Activated T-helper 2 cell treated with anti-CD3 and anti-CD28 coated beads, Interferon-gamma antibody, Interleukin-2, Interleukin-4, amounts not matched to agents 10 μg/mL and 5 μg/mL and 100 μg/mL, durations not matched to agents 14 hours and 24 hours and 36 hours (primary cell): ENCODE results near the gene APOH. TPM values are rescaled to one million over a fixed set of nuclear protein-coding genes. Genes with fewer than 3 reads are reported as not detected.
"Not testable (repeated sequence)": the region's sequence is repeated elsewhere in the genome, so short reads cannot be mapped to it uniquely, and the experiment has no call there.

ENCODE experiments used
- DNase-seq: peaks from one replicate; pipeline ENCODE4 v3.0.0; 2021; ENCODE audit warnings: low spot score
- H3K27ac Mint-ChIP-seq: one replicate; pipeline ENCODE4 v1.8.0; 2021; ENCODE audit warnings: mixed read lengths
- H3K27me3 Mint-ChIP-seq: one replicate; pipeline ENCODE4 v1.8.0; 2021; ENCODE audit warnings: low read depth, mixed read lengths
- H3K36me3 Mint-ChIP-seq: one replicate; pipeline ENCODE4 v1.8.0; 2021; ENCODE audit warnings: low read depth, mixed read lengths
- H3K4me1 Mint-ChIP-seq: one replicate; pipeline ENCODE4 v1.8.0; 2021; ENCODE audit warnings: low read depth, mixed read lengths
- H3K4me3 Mint-ChIP-seq: one replicate; pipeline ENCODE4 v1.8.0; 2021; ENCODE audit warnings: low read depth, mild to moderate bottlenecking, moderate library complexity, mixed read lengths
- H3K9me3 Mint-ChIP-seq: one replicate; pipeline ENCODE4 v1.8.0; 2021; ENCODE audit warnings: mixed read lengths
- intact Hi-C: fragments of 100-400 bp; cut with micrococcal nuclease; formaldehyde crosslinking; loops from one replicate; pipeline ENCODE4 v1.15.1; 2023
- total RNA-seq: library from RNA; stranded (reverse); gene quantifications from 2 replicates; pipeline ENCODE4 v1.2.3, GENCODE V29; 2022

The APOH gene
- total RNA-seq, 1 donor from 2014 or later = not detected

DNA sequence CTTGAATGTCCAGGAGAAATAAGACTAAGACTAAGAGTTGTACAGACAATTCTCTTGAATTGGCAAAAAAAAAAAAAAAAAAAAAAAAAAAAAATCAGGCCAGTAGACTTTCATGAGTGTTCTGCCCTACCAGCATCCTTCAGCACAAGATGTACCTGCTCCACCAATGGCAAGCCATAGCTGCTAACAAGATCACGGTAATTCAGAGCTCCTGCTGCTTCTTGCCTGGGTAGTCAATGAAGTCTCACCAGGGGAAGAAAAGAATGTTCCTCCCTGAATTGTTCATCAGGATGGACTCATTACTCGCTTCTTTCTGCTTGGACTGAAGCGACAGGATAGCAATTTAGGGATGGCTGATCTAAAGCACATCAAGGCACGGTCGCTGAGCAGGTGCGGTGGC, 31.1 kb upstream of the APOH start:
- H3K36me3 Mint-ChIP-seq = no peaks in the 10 kb centered on the region
- H3K9me3 Mint-ChIP-seq = no peaks in the 10 kb centered on the region
- H3K27ac Mint-ChIP-seq = no peak overlapping the region
- peaks cover 18% of the 10 kb centered on the region for H3K4me1 Mint-ChIP-seq
- H3K27me3 Mint-ChIP-seq = peaks cover 6% of the 10 kb centered on the region
- intact Hi-C loops = no loop called here
- no peak for DNase-seq
- no peak overlapping the region for H3K4me3 Mint-ChIP-seq

DNA sequence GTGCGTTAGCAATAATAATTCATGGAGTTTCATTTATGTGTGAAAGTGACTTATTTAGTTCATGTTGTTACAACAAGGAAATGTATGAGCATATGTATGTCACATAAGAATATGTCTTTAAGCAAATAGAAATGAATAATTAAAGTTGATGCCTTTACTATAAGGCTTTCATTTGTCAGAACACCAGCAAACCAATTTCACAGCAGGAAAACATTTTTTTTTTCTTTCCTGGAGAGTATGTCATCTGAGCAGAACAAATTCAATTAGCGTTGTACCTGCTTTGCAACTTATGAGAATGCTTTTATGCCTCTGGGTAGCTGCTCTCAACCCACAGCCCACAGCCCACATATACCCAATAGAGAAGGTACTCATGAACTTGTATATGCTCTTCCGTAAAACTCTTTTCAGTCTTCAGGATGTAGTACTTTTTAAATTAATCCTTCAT, 26.3 kb upstream of the APOH start:
- Mint-ChIP-seq H3K4me3 (peak overlapping the region; percentile 42), H3K27ac (peak overlapping the region; percentile 43)

DNA sequence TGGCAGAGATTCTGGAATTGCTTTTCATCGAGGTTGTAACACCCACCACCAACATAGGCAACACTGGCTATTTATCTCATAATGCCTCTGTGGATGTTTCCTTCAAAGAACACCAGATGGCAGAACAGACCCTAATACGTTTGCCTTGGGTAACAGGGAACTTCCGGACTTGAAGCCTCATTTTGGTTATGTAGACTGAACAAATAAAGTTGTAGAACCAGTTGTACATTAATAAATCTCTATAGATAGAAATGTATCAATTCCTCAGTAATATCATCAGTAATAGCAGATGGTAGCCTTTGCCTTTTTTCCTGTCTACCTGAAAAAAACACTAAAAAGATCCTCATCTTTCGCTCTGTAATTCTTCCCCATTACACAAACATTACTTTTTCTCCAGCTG, 25.9 kb upstream of the APOH start:
- Mint-ChIP-seq H3K4me3 (peak overlapping the region; percentile 42), H3K9me3 (no peaks in the 10 kb centered on the region), H3K36me3 (no peaks in the 10 kb centered on the region), H3K27me3 (no peaks in the 10 kb centered on the region), H3K27ac (peak overlapping the region; percentile 43), H3K4me1 (peaks cover 23% of the 10 kb centered on the region)
- intact Hi-C loops = loop anchor here (1.0 to 5.0 kb wide), 5 partner anchors 171 to 652 kb away; no protein-coding TSS in a partner anchor
- DNase-seq = peak; percentile 17

More for the DNA sequence above, 26.3 kb upstream of the APOH start:
- H3K4me1 Mint-ChIP-seq = peaks cover 20% of the 10 kb centered on the region
- no peaks in the 10 kb centered on the region for H3K9me3 Mint-ChIP-seq
- no peaks in the 10 kb centered on the region for H3K27me3 Mint-ChIP-seq
- intact Hi-C loops = loop anchor here (1.0 to 5.0 kb wide), 5 partner anchors 171 to 651 kb away; no protein-coding TSS in a partner anchor
- H3K36me3 Mint-ChIP-seq = no peaks in the 10 kb centered on the region
- no peak for DNase-seq

DNA sequence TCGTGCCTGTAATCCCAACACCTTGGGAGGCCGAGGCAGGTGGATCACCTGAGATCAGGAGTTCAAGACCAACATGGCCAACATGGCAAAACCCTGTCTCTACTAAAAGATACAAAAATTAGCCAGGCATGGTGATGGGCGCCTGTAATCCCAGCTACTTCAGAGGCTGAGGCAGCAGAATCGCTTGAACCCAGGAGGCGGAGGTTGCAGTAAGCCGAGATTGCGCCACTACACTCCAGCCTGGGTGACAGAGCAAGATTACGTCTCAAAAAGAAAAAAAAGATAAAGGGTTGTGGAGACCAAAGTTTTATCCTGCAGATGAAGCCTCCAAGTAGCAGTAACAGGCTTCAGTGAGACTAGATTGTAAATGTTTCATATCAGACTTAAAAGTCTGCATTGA, 24.2 kb upstream of the APOH start:
- H3K9me3 Mint-ChIP-seq, H3K36me3 Mint-ChIP-seq, H3K27me3 Mint-ChIP-seq, DNase-seq, H3K4me3 Mint-ChIP-seq, H3K27ac Mint-ChIP-seq, intact Hi-C loops: not testable (repeated sequence)
- peaks cover 23% of the 10 kb centered on the region for H3K4me1 Mint-ChIP-seq

DNA sequence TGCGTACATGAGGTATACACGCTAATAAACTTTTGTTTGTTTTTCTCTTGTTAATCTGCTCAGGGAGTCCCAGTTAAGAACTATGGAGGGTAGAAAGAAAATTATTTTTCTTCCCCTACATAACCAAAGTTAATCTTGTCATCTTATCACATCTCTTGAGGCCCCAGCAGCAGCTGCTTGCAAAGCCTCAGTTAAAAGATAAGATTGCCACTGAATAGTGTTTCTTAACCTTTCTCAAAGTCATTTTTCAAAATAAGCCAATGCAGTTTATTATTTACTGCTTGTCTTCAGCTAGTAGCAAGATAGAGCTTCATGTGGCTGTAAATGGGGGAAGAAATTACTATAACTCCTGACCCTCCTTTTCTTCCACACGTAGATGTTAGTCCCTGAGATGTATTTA, 21.5 kb upstream of the APOH start:
- H3K9me3 Mint-ChIP-seq = no peaks in the 10 kb centered on the region
- no peak overlapping the region for H3K27ac Mint-ChIP-seq
- H3K36me3 Mint-ChIP-seq = no peaks in the 10 kb centered on the region
- H3K4me1 Mint-ChIP-seq = peaks cover 22% of the 10 kb centered on the region
- no peak overlapping the region for H3K4me3 Mint-ChIP-seq
- intact Hi-C loops = no loop called here
- H3K27me3 Mint-ChIP-seq = peaks cover 2% of the 10 kb centered on the region
- DNase-seq = no peak

DNA sequence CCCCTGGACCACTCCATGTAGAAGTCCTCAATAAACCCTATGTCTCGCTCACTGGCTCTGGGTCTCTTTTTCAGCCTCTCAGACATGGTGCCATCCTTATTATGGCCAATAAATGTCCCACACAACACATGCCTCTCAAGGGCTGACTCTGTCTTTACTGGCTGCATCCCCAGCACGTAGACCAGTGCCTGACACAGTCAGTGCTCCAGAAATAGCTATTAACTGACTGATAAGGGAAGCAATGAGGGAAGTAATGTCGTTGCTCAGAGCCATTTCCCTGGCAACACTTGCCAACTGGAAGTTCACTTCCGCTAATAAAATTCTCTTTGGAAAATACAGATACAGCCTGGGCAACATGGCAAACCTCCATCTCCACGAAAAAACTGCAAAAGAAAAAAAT, 19.1 kb upstream of the APOH start:
- intact Hi-C loops = no loop called here
- Mint-ChIP-seq H3K4me3 (no peak overlapping the region), H3K4me1 (peaks cover 16% of the 10 kb centered on the region), H3K9me3 (no peaks in the 10 kb centered on the region), H3K27ac (no peak overlapping the region), H3K27me3 (peaks cover 2% of the 10 kb centered on the region), H3K36me3 (no peaks in the 10 kb centered on the region)
- DNase-seq = no peak

DNA sequence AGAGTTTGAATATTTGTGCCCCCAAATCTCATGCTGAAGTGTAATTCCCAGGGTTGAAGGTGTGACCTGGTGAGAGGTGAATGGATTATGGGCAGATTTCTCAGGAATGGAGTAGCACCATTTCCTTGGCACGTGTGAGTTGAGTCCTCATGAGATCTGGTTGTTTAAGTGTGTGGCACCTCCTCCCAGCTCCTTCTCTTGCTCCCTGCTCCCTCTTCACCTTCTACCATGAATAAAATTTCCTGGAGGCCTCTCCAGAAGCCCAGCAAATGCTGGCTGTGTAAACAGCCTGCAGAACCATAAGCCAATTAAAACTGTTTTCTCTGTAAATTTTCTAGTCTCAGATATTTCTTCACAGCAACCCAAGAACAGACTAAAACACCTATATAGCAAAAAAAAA, 12.6 kb upstream of the APOH start:
- Mint-ChIP-seq H3K27me3 (peaks cover 12% of the 10 kb centered on the region), H3K36me3 (no peaks in the 10 kb centered on the region), H3K4me3 (no peak overlapping the region), H3K4me1 (peaks cover 8% of the 10 kb centered on the region), H3K9me3 (no peaks in the 10 kb centered on the region), H3K27ac (no peak overlapping the region)
- intact Hi-C loops = no loop called here
- DNase-seq = no peak

DNA sequence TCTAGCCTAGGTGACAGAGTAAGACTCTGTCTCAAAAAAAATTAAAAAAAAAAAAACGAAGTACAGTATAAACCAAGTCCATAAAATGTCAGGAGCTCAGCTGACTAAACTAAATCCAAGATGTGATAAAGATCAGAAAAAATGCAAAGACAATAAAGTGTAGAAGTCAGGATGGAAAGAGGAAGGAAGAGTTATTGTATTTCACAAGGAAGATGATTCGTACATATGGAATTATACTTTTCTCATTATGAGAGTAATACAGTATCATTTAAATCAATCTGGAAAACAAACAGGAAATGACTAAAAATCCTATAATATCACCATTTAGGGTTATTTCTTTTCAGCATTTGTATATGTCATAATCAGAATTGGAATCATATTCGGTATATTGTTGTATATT, 11.4 kb upstream of the APOH start:
- Mint-ChIP-seq H3K9me3 (no peaks in the 10 kb centered on the region), H3K27ac (no peak overlapping the region), H3K27me3 (peaks cover 12% of the 10 kb centered on the region), H3K4me1 (peaks cover 2% of the 10 kb centered on the region), H3K4me3 (no peak overlapping the region), H3K36me3 (no peaks in the 10 kb centered on the region)
- no peak for DNase-seq
- intact Hi-C loops = no loop called here

DNA sequence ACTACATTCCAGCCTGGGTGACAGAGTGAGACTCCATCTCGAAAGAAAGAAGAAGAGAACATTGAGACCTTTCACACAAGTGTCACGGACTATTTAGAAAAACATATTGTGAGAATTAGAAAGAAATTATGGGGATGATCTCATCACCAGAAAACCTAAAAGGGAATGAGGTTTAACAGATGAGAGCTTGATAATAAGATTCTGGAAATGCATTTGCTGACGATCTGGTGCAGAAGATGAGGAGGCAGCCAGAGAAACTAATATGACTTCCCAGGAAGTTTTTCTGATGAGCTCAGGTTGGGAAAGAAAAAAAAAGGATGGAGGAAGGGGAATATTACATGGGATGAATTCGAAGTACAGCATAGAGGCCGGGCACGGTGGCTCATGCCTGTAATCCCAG, 10.8 kb upstream of the APOH start:
- peaks cover 12% of the 10 kb centered on the region for H3K27me3 Mint-ChIP-seq
- intact Hi-C loops = no loop called here
- H3K36me3 Mint-ChIP-seq = no peaks in the 10 kb centered on the region
- peaks cover 2% of the 10 kb centered on the region for H3K4me1 Mint-ChIP-seq
- no peak overlapping the region for H3K4me3 Mint-ChIP-seq
- no peaks in the 10 kb centered on the region for H3K9me3 Mint-ChIP-seq
- DNase-seq = no peak
- no peak overlapping the region for H3K27ac Mint-ChIP-seq

DNA sequence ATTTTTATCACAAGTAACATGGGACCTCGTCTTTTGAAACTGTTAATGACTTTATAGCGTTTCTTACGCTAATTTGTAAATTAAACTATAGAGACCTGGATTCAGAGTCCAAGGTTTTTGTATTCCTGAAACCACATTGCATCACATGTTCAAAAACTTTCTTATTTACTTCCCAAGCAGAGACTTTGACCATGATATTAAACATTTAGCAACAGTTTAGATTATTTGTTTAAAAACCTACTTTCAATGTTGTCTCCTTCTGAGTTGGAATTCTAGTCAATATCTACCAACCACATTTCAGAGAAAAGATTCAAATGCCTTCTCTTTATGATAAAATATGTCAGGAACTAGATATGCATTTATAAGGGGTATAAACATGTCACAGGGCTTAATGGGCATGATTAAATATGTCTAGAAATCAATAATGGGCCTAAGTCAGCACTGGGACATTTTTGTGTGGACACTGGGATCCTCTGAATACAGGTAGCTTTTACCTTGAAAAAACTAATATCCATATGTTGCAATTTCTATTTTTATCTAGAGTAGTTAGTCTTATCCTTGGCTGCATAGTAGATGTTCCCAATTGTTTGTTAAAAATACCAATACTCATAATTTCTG, 6.3 kb upstream of the APOH start:
- intact Hi-C loops = no loop called here
- no peak for DNase-seq
- H3K9me3 Mint-ChIP-seq = no peaks in the 10 kb centered on the region
- H3K27me3 Mint-ChIP-seq = peaks cover 21% of the 10 kb centered on the region
- H3K4me1 Mint-ChIP-seq = peaks cover 2% of the 10 kb centered on the region
- H3K27ac Mint-ChIP-seq = no peak overlapping the region
- no peaks in the 10 kb centered on the region for H3K36me3 Mint-ChIP-seq
- H3K4me3 Mint-ChIP-seq = no peak overlapping the region

DNA sequence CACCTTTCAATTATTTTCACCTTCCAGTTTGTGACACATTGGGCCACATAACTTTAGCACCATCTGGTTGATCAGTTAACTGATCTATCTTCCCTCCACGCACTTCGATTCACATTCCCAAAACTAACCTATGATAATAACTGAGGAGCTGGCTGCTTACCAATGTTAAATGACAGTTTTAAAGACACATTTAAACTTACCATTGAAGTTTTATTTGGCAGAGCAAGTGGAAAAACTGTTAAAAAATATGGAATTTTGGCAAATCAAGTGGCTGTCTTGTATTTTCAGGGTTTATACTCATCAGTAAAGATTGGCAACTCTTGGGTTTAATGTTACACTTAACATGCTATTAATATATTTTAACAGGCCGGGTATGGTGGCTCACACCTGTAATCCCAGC, 5.4 kb upstream of the APOH start:
- intact Hi-C loops = no loop called here
- Mint-ChIP-seq H3K36me3 (no peaks in the 10 kb centered on the region), H3K27ac (no peak overlapping the region), H3K4me3 (no peak overlapping the region), H3K4me1 (peaks cover 2% of the 10 kb centered on the region), H3K9me3 (no peaks in the 10 kb centered on the region), H3K27me3 (peaks cover 26% of the 10 kb centered on the region)
- DNase-seq = no peak

DNA sequence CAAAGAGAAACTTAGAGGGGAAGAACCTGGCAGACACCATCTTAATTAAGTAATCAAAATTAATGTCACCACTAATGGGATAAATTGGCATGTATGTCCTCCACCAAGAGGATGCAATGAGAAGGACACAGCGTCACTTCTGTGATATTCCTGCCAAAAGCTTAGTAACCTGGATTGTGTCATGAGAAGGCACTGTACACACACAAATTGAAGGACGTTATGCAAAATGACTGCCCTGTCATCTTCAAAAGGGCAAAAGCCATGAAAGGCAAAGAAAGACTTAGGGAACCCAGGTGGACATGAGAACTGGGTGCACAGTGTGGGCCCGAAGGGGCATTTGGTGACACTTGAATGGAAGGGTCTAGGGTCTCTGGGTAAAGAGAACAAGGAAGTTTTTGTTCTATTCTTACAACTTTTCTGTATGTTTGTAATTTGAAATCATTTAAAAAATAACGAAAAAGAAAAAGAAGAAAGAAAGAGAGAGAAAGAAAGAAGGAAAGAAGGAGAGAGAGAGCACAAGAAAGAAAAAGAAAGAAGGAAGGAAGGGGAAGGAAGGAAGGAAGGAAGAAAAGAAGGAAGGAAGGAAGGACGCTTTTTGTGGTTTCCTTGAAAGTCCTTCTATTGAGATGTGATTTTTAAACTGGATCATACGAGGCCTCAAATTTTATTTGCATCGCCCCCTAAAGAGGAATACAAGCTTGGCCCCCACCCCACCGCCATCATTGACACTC, 4.0 kb upstream of the APOH start:
- H3K4me1 Mint-ChIP-seq = peaks cover 2% of the 10 kb centered on the region

DNA sequence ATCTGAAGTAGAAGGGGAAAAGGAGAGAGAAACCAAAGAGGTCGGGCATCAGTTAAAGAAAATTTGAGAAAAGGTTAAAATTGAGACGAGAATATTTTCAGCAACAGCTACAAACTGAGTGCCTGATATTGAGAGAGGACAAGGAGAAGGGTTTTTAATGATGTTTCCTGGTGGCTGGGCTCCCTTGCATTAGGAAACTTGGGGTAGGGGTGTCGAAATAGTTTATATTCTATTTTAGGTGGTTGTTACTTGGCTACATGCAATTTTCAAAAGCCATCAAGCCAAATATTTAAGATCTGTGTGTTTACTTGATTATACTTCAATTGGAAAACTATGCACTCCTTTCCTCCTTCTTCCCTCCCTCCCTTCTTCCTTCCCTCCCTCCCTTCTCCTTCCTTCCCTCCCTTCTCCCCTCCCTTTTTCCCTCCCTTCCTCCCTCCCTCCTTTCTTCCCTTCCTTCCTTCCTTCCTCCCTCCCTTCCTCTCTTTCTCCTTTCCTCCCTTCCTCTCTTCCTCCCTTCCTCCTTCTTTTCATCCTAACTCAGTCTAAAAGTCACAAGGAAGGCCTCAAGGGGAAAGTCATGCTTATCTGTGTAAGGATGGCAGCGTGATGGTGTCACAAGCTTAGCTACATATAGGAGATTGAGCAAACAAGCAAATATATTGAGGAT, 1.8 kb upstream of the APOH start:
- no peak overlapping the region for H3K27ac Mint-ChIP-seq
- no peaks in the 10 kb centered on the region for H3K36me3 Mint-ChIP-seq
- DNase-seq = no peak
- intact Hi-C loops = no loop called here
- peaks cover 2% of the 10 kb centered on the region for H3K4me1 Mint-ChIP-seq
- H3K4me3 Mint-ChIP-seq = no peak overlapping the region
- H3K27me3 Mint-ChIP-seq = peaks cover 28% of the 10 kb centered on the region
- H3K9me3 Mint-ChIP-seq = no peaks in the 10 kb centered on the region

More for the DNA sequence above, 4.0 kb upstream of the APOH start:
- H3K4me3 Mint-ChIP-seq = no peak overlapping the region
- H3K27ac Mint-ChIP-seq = no peak overlapping the region
- peaks cover 23% of the 10 kb centered on the region for H3K27me3 Mint-ChIP-seq
- intact Hi-C loops = no loop called here
- DNase-seq = no peak
- H3K9me3 Mint-ChIP-seq = no peaks in the 10 kb centered on the region
- H3K36me3 Mint-ChIP-seq = no peaks in the 10 kb centered on the region
